IPS-20b (cell line): ENCODE measurements around the gene HOXA4.

ENCODE experiments used
- H3K27ac ChIP-seq: one replicate; pipeline ENCODE4 v1.5.1; 2013; ENCODE audit warnings: low read length
- H3K27me3 ChIP-seq: 2 replicates; pipeline ENCODE4 v1.6.1; 2013; ENCODE audit warnings: mild to moderate bottlenecking, low read length, inconsistent platforms; ENCODE audit not compliant: insufficient read depth
- H3K36me3 ChIP-seq: 2 replicates; pipeline ENCODE4 v1.6.1; 2013; ENCODE audit warnings: low read depth, mild to moderate bottlenecking, inconsistent platforms, low read length, moderate library complexity; ENCODE audit not compliant: insufficient read depth
- H3K4me1 ChIP-seq: 2 replicates; pipeline ENCODE4 v1.6.1; 2013; ENCODE audit warnings: mild to moderate bottlenecking, control low read depth, inconsistent platforms, low read length, moderate library complexity; ENCODE audit not compliant: insufficient read depth
- H3K4me3 ChIP-seq: 2 replicates; pipeline ENCODE4 v1.5.1; 2013; ENCODE audit warnings: mild to moderate bottlenecking, low read length, inconsistent platforms
- H3K9ac ChIP-seq: 2 replicates; pipeline ENCODE4 v1.6.1; 2013; ENCODE audit warnings: low read depth, mild to moderate bottlenecking, inconsistent platforms, low read length, moderate library complexity
- H3K9me3 ChIP-seq: 2 replicates; pipeline ENCODE4 v1.6.1; 2013; ENCODE audit warnings: mild to moderate bottlenecking, low read depth, low read length, inconsistent platforms; ENCODE audit not compliant: insufficient read depth

The HOXA4 gene

DNA sequence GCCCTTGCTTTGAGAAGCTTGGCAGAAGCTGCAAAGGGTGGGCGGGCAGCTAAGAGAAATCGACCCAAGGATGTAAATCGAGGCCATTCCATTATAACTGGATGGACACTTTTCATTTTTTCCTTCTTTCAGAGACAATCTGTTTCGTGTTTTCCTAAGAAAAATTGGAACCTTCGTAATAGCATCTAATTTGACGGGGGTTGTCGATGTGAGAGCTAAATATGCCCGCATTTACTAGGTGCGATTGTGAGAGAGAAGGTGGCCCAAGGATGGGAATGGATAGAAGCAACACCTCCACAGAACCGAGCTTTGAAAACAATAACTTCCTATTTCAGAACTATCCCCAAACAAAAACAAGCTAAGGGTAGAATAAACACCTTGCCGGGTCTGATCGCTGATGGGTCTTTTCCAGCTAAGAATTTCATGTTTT is 848 bp upstream of the HOXA4 start:
- Histone ChIP-seq H3K9me3 (peaks cover 8% of the 10 kb centered on the region; the same call in 1 of the 2 replicates), H3K27me3 (peaks cover 100% of the 10 kb centered on the region), H3K9ac (no peak overlapping the region), H3K4me3 (peak overlapping the region; percentile 57; the same call in 1 of the 2 replicates), H3K27ac (no peak overlapping the region), H3K36me3 (no peaks in the 10 kb centered on the region), H3K4me1 (no peaks in the 10 kb centered on the region)

DNA sequence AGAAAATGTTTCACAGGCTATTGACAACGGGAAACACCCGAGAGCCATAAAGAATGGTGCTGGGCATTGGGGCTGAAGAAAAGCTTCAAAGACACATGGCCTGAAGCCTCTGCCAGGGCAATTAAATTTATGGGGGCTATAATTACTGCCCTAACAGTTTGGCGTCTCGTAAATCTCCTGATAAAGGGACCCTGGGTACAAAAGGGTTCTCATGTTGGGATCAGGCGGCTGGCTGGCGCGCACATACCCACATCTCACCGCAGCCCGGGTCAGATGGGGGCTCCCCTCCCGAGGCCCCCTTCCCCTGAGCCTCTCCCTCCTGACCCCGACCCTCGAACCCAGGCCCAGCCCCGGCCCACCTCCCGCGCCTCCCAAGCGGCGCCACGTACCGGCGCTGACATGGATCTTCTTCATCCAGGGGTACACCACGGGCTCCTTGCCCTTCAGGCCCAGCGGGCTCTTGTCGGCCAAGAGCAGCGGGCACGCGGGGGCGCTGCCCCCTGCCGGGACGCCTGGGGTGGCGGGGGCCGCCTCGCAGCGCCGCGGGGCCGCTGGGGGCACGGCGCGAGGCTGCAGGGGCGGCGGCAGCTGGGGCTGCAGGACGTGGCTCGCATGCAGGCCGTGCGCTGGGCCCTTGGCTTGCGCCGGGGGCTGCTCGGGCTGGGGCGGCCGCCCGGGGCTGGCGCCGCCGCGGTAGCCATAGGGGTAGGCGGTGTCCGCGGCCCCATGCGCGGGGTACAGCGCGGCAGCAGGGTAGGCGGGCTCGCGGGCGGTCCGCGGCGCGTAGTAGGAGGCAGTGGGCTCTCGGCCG is 623 bp downstream of the HOXA4 start:
- H3K27me3 ChIP-seq, result peaks cover 100% of the 10 kb centered on the region
- peaks cover 10% of the 10 kb centered on the region; the same call in 1 of the 2 replicates for H3K9me3 ChIP-seq
- H3K4me1 ChIP-seq, result no peaks in the 10 kb centered on the region
- H3K9ac ChIP-seq, result no peak overlapping the region
- H3K27ac ChIP-seq, result no peak overlapping the region
- no peak overlapping the region for H3K4me3 ChIP-seq
- H3K36me3 ChIP-seq, result no peaks in the 10 kb centered on the region

- no peak overlapping the region for H3K4me3 ChIP-seq
- peaks cover 100% of the 10 kb centered on the region for H3K27me3 ChIP-seq
- H3K27ac ChIP-seq, result no peak overlapping the region
- H3K4me1 ChIP-seq, result no peaks in the 10 kb centered on the region
- no peaks in the 10 kb centered on the region for H3K36me3 ChIP-seq
- no peak overlapping the region for H3K9ac ChIP-seq
- peaks cover 18% of the 10 kb centered on the region; the same call in 1 of the 2 replicates for H3K9me3 ChIP-seq
These were observed 1.5 kb downstream of the HOXA4 start for GRCh38 chr7:27128776-27129728.

- Histone ChIP-seq H3K4me1 (no peaks in the 10 kb centered on the region), H3K27me3 (peaks cover 100% of the 10 kb centered on the region), H3K9ac (no peak overlapping the region)
These were observed 2.5 kb downstream of the HOXA4 start for GRCh38 chr7:27128034-27128433.

DNA sequence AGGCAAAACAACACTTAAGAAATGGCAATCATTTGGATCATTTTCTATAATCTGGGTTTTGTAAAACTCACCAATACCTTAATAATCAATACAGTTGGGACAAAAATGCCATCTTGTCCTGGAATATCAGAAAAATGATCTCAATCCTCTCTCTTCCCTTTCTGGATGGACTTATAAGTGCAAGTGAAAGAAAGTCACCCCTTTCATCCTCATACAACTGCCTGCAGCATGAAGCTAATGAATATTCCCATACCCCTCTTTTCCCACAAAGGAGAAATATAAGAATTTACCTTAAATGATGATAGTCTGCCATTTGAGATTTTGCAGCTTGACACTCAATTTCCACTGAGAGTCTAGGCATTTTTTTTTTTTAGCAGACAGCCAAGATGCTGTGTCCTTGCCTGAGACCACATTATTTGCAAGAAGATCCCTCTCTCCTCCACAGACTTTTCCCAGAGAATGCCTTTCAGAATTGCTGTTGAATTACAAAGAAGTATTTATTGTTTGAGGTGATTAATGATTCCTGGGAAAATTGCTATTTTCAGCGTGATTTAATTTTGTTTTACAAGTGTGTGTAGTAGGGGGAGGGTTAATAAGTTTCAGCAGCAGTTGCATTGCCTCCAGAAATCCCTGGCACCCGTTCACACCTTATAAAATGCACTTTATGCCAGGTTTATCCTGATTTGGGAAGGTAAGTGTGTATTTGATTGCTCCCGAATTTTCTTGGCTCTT is 3.8 kb downstream of the HOXA4 start:
- Histone ChIP-seq H3K36me3 (no peaks in the 10 kb centered on the region), H3K27ac (no peak overlapping the region), H3K9ac (no peak overlapping the region), H3K27me3 (peaks cover 100% of the 10 kb centered on the region), H3K9me3 (peaks cover 25% of the 10 kb centered on the region; the same call in 1 of the 2 replicates), H3K4me1 (no peaks in the 10 kb centered on the region), H3K4me3 (no peak overlapping the region)

More at GRCh38 chr7:27128034-27128433, 2.5 kb downstream of the HOXA4 start:
- Histone ChIP-seq H3K9me3 (peaks cover 25% of the 10 kb centered on the region; the same call in 1 of the 2 replicates), H3K4me3 (no peak overlapping the region), H3K36me3 (no peaks in the 10 kb centered on the region), H3K27ac (no peak overlapping the region)

DNA sequence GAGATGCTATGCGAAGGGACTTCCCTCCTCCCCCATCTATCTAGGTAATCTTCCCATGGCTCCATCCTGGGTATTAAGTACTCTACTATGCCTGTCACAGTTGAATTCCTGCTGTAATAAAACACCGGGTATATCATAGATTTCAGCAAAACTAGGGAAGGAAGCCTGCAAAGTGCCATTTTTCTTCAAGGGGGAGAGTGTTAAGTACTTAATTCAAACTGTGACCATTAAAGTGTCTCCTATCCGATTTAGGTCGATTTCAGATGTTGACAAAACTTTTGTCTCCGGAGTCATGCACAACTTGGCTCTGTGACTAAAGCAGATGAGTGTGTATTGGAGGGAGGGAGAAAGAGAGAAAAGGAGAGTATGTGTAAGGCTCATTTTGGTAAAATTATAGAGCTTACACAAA is 4.6 kb downstream of the HOXA4 start:
- Histone ChIP-seq H3K36me3 (no peaks in the 10 kb centered on the region), H3K9me3 (peaks cover 25% of the 10 kb centered on the region; the same call in 1 of the 2 replicates), H3K4me3 (no peak overlapping the region), H3K27me3 (peaks cover 100% of the 10 kb centered on the region), H3K4me1 (no peaks in the 10 kb centered on the region), H3K9ac (no peak overlapping the region), H3K27ac (no peak overlapping the region)

DNA sequence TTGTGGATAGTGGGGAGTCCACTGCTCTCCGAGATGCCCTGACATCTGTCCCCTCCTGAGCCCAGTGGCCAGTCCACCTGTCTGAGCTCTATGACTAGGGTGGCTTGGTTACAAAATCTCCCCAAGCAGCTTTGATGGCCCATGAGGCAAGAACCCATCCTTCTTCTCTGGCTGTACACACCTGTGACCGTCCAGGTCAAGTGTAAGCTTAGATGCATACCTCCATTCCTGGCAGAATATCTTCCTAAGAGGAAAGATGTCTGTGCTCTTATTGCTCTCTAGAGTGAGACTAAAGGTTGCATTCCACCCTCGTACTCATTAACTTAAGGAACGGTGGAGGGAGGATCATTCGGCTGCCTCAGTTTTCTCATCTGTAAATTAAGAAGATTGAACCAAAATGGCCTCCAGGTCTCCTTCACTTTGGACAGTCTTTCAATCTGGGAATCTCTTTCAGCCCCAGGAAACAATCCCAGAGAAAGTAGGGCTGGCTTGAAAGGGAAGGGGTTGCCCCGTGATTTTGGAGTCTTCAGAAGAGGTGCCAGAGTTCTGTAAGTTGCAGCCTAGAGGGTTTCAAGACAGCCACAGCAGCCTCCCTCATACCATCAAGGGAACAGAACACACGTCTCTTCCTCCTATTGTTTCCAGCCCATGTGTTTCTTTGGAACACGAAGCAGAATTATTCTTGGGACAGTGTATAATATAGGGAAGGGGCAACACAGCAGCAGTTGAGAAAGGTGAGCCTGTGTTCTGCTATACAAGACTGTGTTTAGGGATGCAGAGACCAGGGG is 5.5 kb downstream of the HOXA4 start:
- no peak overlapping the region for H3K4me3 ChIP-seq
- peaks cover 100% of the 10 kb centered on the region for H3K27me3 ChIP-seq
- no peak overlapping the region for H3K9ac ChIP-seq
- peaks cover 25% of the 10 kb centered on the region; the same call in 1 of the 2 replicates for H3K9me3 ChIP-seq
- no peak overlapping the region for H3K27ac ChIP-seq
- no peaks in the 10 kb centered on the region for H3K4me1 ChIP-seq
- H3K36me3 ChIP-seq, result no peaks in the 10 kb centered on the region

GRCh38 chr7:27124096-27124901 is 6.3 kb downstream of the HOXA4 start:
- Histone ChIP-seq H3K9me3 (peaks cover 22% of the 10 kb centered on the region; the same call in 1 of the 2 replicates), H3K4me1 (no peaks in the 10 kb centered on the region), H3K36me3 (no peaks in the 10 kb centered on the region), H3K27me3 (peaks cover 100% of the 10 kb centered on the region), H3K27ac (no peak overlapping the region), H3K4me3 (no peak overlapping the region), H3K9ac (no peak overlapping the region)

DNA sequence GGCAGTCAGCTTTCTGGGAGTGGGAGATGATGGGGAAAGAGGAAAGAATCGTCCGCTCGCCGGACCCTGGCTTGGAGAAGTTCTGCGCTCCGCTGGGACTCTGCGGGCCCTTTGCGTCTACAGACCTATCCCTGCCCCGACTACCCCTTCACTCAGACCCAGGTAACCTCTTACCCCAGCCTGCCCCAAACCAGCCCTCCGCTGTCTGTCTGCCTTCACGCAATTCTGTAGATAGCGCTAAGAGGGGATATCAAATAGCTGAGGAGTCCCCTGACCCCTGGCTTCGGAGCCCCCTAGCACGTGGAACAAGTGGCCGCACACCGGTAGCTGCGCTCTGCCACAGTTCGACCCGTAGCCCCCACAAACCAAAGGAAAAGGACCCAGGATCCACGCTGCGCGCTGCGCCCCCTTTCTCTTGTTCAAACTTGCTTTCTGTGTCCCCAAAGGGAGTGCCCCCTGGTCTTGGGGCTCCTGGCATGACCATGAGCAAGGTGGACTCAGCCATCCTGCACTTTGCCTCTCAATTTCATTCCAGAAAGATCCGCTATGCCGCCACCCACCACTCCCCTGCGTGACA is 7.0 kb downstream of the HOXA4 start:
- no peak overlapping the region for H3K27ac ChIP-seq
- H3K9ac ChIP-seq, result no peak overlapping the region
- H3K27me3 ChIP-seq, result peaks cover 100% of the 10 kb centered on the region

DNA sequence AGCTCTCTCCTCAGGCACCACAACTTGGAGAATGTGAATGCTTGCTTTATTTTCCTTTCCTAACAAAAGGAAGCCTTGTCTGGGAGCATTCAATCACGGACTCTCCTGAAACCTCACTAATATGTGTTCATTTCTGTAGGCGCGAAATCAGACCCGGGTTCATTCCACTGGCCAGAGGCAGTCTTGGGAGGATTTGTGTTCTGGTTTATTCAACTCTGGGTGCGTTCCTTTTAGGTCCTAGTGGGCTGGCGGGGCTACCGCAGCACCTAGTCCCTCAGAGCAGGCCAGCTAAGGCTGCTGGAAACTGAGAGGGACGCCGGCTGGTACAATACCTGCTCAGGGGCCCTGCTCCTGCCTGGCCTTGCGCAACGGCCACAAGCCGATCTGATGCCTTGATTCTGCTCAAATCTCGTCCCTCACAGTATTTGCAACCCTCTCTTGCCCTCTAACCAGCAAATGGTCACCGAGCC is 7.5 kb downstream of the HOXA4 start:
- H3K36me3 ChIP-seq, result no peaks in the 10 kb centered on the region
- peaks cover 100% of the 10 kb centered on the region for H3K27me3 ChIP-seq
- H3K4me3 ChIP-seq, result no peak overlapping the region
- no peak overlapping the region for H3K27ac ChIP-seq
- H3K4me1 ChIP-seq, result no peaks in the 10 kb centered on the region
- H3K9ac ChIP-seq, result no peak overlapping the region
- peaks cover 18% of the 10 kb centered on the region; the same call in 1 of the 2 replicates for H3K9me3 ChIP-seq

More for the DNA sequence above, 7.0 kb downstream of the HOXA4 start:
- no peaks in the 10 kb centered on the region for H3K36me3 ChIP-seq
- H3K9me3 ChIP-seq, result peaks cover 18% of the 10 kb centered on the region; the same call in 1 of the 2 replicates
- H3K4me1 ChIP-seq, result no peaks in the 10 kb centered on the region
- no peak overlapping the region for H3K4me3 ChIP-seq
